ENCODE data around the gene RORB. TPM values are rescaled to one million over a fixed set of nuclear protein-coding genes. Genes with fewer than 3 reads are reported as not detected.

The RORB gene
- under 0.01 and 0.13 TPM in 2 replicates for total RNA-seq

DNA sequence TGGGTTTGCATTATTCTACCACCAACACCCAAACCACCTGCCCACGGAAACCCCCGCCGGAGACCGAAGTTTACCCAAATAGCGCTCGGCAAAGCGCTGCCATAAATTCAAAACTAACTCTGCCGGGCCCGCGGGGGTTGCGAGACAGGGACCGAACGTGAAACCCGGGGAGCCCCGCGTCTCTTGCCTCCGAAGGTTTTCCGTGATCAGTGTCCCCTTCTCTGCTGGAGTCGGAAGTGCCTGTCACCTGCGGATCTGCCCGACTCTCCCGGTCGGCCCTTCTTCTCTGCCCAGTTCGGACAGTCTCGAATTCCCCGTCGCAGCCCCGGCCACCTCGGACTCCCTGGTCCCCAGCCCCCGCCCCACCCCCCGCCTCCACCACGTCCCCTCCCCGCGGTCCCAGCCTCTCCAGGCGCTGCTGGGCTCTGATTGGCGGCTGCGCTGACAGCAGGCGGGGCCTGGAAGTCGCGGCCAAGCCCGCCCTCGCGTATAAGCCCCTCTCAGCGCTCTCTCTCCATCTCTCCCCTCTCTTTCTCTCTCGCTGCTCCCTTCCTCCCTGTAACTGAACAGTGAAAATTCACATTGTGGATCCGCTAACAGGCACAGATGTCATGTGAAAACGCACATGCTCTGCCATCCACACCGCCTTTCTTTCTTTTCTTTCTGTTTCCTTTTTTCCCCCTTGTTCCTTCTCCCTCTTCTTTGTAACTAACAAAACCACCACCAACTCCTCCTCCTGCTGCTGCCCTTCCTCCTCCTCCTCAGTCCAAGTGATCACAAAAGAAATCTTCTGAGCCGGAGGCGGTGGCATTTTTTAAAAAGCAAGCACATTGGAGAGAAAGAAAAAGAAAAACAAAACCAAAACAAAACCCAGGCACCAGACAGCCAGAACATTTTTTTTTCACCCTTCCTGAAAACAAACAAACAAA, at the start of gene RORB:
Gene RORB, plus strand, starts transcription at position 517 of the 929 bp plus-strand sequence. CDS start 642 bp downstream, outside the sequence.

Measured in mesangial cell (primary cell).